ENCODE measurements around the gene DDX24. TPM values are rescaled to one million over a fixed set of nuclear protein-coding genes. Genes with fewer than 3 reads are reported as not detected.

DDX24 gene
- total RNA-seq, 1 donor from 2014 or later = 168 TPM

GRCh38 chr14:94020267-94020666 is 60.7 kb downstream of the DDX24 start:
- no peak for DNase-seq (ENCODE audit: low read depth, low spot score)
- Mint-ChIP-seq H3K36me3 (ENCODE audit: low read depth) (no peaks in the 10 kb centered on the region), H3K4me1 (peaks cover 12% of the 10 kb centered on the region), H3K4me3 (no peak overlapping the region), H3K27me3 (ENCODE audit: low read depth) (no peaks in the 10 kb centered on the region), H3K27ac (ENCODE audit: unreplicated experiment) (no peak overlapping the region), H3K9me3 (no peaks in the 10 kb centered on the region)
- TF ChIP-seq CTCF (conservative IDR thresholded peaks at IDR 0.05) = no peak

GRCh38 chr14:94019329-94019728 is 61.7 kb downstream of the DDX24 start:
- TF ChIP-seq CTCF (conservative IDR thresholded peaks at IDR 0.05) = no peak
- Mint-ChIP-seq H3K4me1 (peaks cover 12% of the 10 kb centered on the region), H3K27ac (ENCODE audit: unreplicated experiment) (no peak overlapping the region), H3K27me3 (ENCODE audit: low read depth) (peaks cover 4% of the 10 kb centered on the region), H3K36me3 (ENCODE audit: low read depth) (no peaks in the 10 kb centered on the region), H3K4me3 (no peak overlapping the region), H3K9me3 (no peaks in the 10 kb centered on the region)
- DNase-seq (ENCODE audit: low read depth, low spot score) = no peak

- Mint-ChIP-seq H3K9me3 (no peaks in the 10 kb centered on the region), H3K36me3 (ENCODE audit: low read depth) (no peaks in the 10 kb centered on the region), H3K4me3 (no peak overlapping the region), H3K27ac (ENCODE audit: unreplicated experiment) (no peak overlapping the region), H3K4me1 (peaks cover 12% of the 10 kb centered on the region), H3K27me3 (ENCODE audit: low read depth) (peaks cover 4% of the 10 kb centered on the region)
- no peak for DNase-seq (ENCODE audit: low read depth, low spot score)
- TF ChIP-seq CTCF (conservative IDR thresholded peaks at IDR 0.05) = no peak
Observed at GRCh38 chr14:94018308-94018707, 62.7 kb downstream of the DDX24 start.

- no peak for DNase-seq (ENCODE audit: low read depth, low spot score)
- no peak for TF ChIP-seq CTCF (conservative IDR thresholded peaks at IDR 0.05)
Observed at GRCh38 chr14:94016446-94016976, 64.5 kb downstream of the DDX24 start.

GRCh38 chr14:94015223-94015622 is 65.8 kb downstream of the DDX24 start:
- no peak for DNase-seq (ENCODE audit: low read depth, low spot score)
- no peak overlapping the region for H3K4me3 Mint-ChIP-seq
- TF ChIP-seq CTCF (conservative IDR thresholded peaks at IDR 0.05) = no peak
- peaks cover 4% of the 10 kb centered on the region for H3K27me3 Mint-ChIP-seq (ENCODE audit: low read depth)
- no peak overlapping the region for H3K27ac Mint-ChIP-seq (ENCODE audit: unreplicated experiment)
- H3K4me1 Mint-ChIP-seq = no peaks in the 10 kb centered on the region
- H3K36me3 Mint-ChIP-seq (ENCODE audit: low read depth) = no peaks in the 10 kb centered on the region
- H3K9me3 Mint-ChIP-seq = no peaks in the 10 kb centered on the region

More at GRCh38 chr14:94016446-94016976, 64.5 kb downstream of the DDX24 start:
- Mint-ChIP-seq H3K27me3 (ENCODE audit: low read depth) (peaks cover 4% of the 10 kb centered on the region), H3K27ac (ENCODE audit: unreplicated experiment) (no peak overlapping the region), H3K9me3 (no peaks in the 10 kb centered on the region), H3K4me3 (no peak overlapping the region), H3K4me1 (no peaks in the 10 kb centered on the region), H3K36me3 (ENCODE audit: low read depth) (no peaks in the 10 kb centered on the region)

Data from neural crest cell (in vitro differentiated cells).